Neural progenitor cell (in vitro differentiated cells): ENCODE data around the gene MED9.

ENCODE experiments used
- EZH2 ChIP-seq: fragments of 200-600 bp; sonication (generic); IDR thresholded peaks from 2 replicates; pipeline ENCODE4 v1.6.1; 2017; ENCODE audit warnings: antibody characterized with exemption, mild to moderate bottlenecking, moderate library complexity
- TF ChIP-seq, protein P1 (sequence below): fragments of 200-600 bp; sonication (generic); IDR thresholded peaks from 2 replicates; pipeline ENCODE4 v1.5.1; 2017; ENCODE audit warnings: antibody characterized with exemption, mild to moderate bottlenecking

DNA sequence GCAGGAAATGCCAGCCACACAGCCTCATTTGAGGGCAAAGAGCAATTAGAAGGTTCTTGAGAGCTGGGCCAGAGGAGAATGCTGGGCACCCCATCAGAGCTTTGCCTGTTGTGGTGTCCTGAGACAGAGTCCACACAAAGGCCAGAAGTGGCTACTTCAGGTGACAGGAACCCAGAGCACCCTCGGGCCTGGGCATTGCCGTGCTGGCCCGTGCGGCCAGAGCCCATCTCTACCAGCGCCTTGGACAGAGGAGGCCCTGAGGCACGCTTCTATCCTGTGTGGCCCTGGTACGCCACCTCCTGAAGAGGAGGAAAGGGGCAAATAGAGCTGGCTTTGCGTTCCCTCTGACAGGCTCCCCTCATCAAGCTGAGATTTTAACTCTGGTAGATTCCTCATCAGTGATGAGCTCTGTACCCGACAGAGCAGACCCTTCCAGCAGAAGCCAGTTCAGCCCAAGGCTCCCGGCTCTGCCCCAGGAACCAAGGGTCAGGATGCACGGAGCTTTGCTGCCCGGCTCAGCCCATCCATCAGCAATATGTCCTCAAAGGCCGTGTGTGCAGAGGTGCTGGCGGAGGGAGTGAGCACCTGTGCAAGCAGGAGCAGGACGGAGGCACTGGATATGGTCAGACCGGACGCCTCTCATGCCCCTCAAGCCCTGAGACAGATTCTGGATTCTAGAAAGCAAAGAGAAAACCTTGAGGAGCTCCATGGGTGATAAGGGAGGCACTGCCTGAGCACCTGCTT is 22.8 kb downstream of the MED9 start:
- TF ChIP-seq, protein P1, sequence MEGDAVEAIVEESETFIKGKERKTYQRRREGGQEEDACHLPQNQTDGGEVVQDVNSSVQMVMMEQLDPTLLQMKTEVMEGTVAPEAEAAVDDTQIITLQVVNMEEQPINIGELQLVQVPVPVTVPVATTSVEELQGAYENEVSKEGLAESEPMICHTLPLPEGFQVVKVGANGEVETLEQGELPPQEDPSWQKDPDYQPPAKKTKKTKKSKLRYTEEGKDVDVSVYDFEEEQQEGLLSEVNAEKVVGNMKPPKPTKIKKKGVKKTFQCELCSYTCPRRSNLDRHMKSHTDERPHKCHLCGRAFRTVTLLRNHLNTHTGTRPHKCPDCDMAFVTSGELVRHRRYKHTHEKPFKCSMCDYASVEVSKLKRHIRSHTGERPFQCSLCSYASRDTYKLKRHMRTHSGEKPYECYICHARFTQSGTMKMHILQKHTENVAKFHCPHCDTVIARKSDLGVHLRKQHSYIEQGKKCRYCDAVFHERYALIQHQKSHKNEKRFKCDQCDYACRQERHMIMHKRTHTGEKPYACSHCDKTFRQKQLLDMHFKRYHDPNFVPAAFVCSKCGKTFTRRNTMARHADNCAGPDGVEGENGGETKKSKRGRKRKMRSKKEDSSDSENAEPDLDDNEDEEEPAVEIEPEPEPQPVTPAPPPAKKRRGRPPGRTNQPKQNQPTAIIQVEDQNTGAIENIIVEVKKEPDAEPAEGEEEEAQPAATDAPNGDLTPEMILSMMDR: no peak
- no peak for TF ChIP-seq EZH2
